GM12801 (cell line): ENCODE results near the gene RNF212.

Source experiments
- CTCF ChIP-seq: IDR thresholded peaks from one replicate; pipeline ENCODE4 v1.5.1; 2011; ENCODE audit warnings: control low read depth; ENCODE audit not compliant: insufficient read length; ENCODE audit errors: extremely low read depth

Gene RNF212

DNA sequence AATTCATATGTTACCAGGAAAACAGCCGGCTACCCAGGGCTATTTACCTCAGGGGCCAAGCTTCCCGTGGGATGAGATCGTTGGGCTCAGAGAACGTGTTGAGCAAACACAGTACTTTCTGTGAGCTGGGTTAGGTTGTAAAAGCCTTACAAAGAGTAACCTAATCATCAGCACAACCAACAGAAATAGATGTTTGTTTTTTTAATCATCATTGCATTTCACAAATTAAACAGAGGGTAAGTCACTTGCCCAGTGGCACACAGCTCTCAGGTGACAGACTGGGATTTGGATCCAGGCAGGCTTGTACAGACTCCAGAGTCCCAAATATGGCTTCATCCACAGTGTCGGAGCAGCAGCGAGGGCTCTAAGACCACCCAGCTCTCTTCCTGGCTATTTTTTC lies 38.9 kb upstream of the RNF212 start:
- TF ChIP-seq CTCF, result no peak

DNA sequence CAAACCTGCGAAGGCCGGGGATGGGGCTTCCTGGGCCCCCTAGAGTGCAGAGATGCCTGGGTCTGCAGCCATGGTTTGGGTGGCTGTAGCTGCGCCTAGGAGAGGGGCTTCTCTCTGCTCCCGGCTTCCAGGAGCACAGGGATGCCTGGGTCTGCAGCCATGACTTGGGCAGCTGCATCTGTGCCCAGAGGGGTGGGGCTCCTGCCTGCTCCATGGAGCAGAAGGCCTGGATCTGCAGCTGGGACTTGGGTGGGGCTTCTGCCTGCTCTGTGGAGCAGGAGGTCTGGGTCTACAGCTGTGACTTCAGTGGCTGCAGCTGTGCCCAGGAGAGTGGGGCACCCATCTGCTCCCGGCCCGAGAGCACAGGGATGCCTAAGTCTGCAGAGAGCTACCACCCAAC lies 38.2 kb upstream of the RNF212 start:
- no peak for TF ChIP-seq CTCF

DNA sequence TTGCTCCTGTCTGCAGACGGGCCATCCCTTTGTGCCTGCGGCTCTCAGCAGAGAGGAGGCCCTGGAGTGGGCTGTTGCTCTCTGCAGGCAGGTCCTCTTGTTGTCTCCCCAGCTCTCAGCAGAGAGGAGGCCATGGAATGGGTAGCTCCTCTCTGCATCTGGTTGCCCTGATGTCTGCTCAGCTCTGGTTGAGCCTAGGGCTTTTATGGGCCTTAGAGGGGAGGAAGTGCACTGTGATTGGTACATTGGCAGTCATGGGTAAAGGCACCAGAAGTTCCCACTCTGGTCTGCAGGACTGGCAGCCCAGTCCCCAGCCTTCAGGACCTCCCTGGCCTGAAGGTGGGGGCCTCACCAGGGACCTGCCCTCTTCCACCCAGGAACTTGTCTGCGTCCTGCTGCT lies 37.5 kb upstream of the RNF212 start:
- no peak for TF ChIP-seq CTCF

DNA sequence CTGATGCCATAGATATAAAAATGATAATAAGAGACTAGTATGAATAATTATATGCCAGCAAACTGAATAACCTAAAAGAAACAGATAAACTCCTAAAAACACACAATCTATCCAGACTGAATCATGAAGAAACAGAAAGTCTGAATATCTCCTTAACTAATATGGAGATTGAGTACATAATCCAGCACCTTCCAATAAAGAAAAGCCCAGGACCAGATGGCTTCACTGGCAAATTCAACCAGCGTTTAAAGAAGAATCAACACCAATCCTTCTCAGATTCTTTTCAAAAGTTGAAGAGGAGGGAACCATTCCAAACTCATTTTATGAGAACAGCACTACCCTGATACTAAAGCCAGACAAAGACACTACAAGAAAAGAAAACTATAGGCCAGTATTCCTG lies 26.5 kb upstream of the RNF212 start:
- TF ChIP-seq CTCF, result no peak

GRCh38 chr4:1137850-1138249 lies 24.5 kb upstream of the RNF212 start:
- no peak for TF ChIP-seq CTCF

- TF ChIP-seq CTCF, result no peak
These were observed 23.9 kb upstream of the RNF212 start for GRCh38 chr4:1137063-1137776.

GRCh38 chr4:1136048-1136447 lies 22.7 kb upstream of the RNF212 start:
- TF ChIP-seq CTCF, result no peak
